GM19023 (cell line): Measurements from ENCODE around the gene TCF23.
"Not testable (repeated sequence)": the region's sequence is repeated elsewhere in the genome, so short reads cannot be mapped to it uniquely, and the experiment has no call there.

Source experiments
- ATAC-seq: cut with Tn5 transposase; IDR thresholded peaks from one replicate; pipeline ENCODE4 v1.9.1; 2021; ENCODE audit warnings: mild to moderate bottlenecking, moderate library complexity; ENCODE audit not compliant: unreplicated experiment

The TCF23 gene

GRCh38 chr2:27152102-27152795 is 3.4 kb downstream of the TCF23 start:
- no peak for ATAC-seq

GRCh38 chr2:27152796-27153464 is 4.1 kb downstream of the TCF23 start:
- no peak for ATAC-seq

- no peak for ATAC-seq
These were observed 5.7 kb downstream of the TCF23 start for GRCh38 chr2:27154488-27154887.

GRCh38 chr2:27155069-27155520 is 6.3 kb downstream of the TCF23 start:
- no peak for ATAC-seq

GRCh38 chr2:27158468-27158867 is 9.7 kb downstream of the TCF23 start:
- no peak for ATAC-seq

- no peak for ATAC-seq
These were observed 10.5 kb downstream of the TCF23 start for GRCh38 chr2:27159271-27159670.

GRCh38 chr2:27160191-27160590 is 11.4 kb downstream of the TCF23 start:
- ATAC-seq: no peak

GRCh38 chr2:27162151-27163121 is 13.6 kb downstream of the TCF23 start:
- no peak for ATAC-seq

GRCh38 chr2:27164960-27165763 is 16.4 kb downstream of the TCF23 start:
- ATAC-seq: no peak

GRCh38 chr2:27170581-27171337 is 22.0 kb downstream of the TCF23 start:
- no peak for ATAC-seq

- no peak for ATAC-seq
These were observed 22.6 kb downstream of the TCF23 start for GRCh38 chr2:27171351-27171848.

- no peak for ATAC-seq
These were observed 25.8 kb downstream of the TCF23 start for GRCh38 chr2:27174638-27175037.

- no peak for ATAC-seq
These were observed 26.5 kb downstream of the TCF23 start for GRCh38 chr2:27175330-27175729.

GRCh38 chr2:27175781-27176180 is 27.0 kb downstream of the TCF23 start:
- ATAC-seq: not testable (repeated sequence)

GRCh38 chr2:27177441-27178351 is 28.9 kb downstream of the TCF23 start:
- no peak for ATAC-seq

GRCh38 chr2:27178469-27178868 is 29.7 kb downstream of the TCF23 start:
- ATAC-seq: no peak

GRCh38 chr2:27179344-27180000 is 30.7 kb downstream of the TCF23 start:
- ATAC-seq: no peak

- ATAC-seq: no peak
These were observed 33.5 kb downstream of the TCF23 start for GRCh38 chr2:27182346-27182745.
